ENCODE data around the gene SLFN5.
"Not testable (repeated sequence)": the region's sequence is repeated elsewhere in the genome, so short reads cannot be mapped to it uniquely, and the experiment has no call there.

SLFN5 gene

DNA sequence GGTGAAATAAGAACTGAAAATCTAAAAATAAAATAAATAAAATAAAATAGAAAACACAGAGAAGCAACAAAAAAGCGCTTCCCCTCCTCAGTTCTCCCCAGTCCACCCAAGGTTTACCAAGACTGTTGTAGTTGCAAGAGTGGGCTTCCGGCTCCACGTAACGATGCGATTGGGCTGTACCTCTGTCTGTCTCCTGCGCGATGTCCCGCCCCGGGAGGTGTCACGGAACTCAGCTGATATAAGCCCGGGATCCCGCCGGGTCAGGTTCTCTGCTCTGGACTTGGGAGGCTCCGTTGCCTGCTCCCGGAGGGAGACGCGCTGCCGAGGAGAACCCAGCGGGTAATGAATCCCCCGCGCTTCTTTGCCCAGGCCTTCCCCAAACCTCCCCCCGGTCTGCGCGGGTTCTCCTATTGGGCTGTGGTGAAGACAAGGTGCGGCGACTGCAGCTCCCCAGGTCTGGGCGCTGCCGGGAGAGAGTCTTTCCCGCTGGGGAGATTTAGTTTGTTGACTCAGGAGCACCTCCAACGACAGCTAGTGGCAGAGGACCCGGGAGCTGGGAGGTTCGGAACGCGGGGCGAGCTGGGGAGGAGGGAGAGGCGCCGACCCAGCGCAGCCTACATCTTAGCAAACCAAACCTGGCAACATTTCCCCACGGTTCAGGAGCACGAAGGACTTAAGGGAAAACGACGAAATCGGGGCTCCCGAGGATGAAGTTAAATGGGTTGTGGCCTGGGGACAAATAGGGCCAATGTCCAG, at the start of gene SLFN5:
TSS of gene SLFN5 (plus strand) at position 268 of the 756 bp plus-strand sequence. CDS start 15,619 bp downstream, outside the sequence.
- peak; percentile 95 for DNase-seq

DNA sequence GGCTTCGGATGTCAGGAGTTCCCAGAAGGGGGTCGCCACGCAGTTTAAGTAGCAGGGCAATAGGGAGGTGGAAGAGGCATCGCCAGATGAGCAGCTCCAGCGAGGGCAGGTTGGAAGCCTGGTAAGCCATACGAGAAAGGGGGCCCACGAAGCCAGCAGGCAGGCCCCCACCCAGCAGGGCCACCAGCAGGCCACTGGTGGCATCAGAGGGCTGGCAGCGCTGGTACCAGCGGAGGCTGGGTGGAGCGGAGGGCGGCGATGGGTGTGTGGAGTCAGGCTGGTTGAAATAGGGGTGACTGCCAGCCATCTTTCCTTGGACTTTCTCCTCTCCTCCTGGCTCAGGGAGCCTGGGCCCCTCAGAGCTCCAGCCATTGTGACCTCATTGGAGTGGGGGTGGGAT, 48.9 kb upstream of the SLFN5 start, which contains the start of gene SLC35G3:
TSS of gene SLC35G3 (minus strand) at position 393 of the 400 bp plus-strand sequence. CDS start at position 307, 86 bp downstream.
- DNase-seq: not testable (repeated sequence)

DNA sequence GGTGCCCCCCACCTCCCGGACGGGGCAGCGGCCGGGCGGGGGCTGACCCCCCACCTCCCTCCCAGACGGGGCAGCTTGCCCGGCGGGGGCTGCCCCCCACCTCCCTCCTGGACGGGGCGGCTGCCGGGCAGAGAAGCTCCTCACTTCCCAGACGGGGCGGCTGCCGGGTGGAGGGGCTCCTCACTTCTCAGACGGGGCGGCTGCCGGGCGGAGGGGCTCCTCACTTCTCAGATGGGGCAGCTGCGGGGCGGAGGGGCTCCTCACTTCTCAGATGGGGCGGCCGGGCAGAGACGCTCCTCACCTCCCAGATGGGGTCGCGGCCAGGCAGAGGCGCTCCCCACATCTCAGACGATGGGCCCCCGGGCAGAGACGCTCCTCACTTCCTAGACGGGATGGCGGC, 47.8 kb upstream of the SLFN5 start:
- not testable (repeated sequence) for DNase-seq

DNA sequence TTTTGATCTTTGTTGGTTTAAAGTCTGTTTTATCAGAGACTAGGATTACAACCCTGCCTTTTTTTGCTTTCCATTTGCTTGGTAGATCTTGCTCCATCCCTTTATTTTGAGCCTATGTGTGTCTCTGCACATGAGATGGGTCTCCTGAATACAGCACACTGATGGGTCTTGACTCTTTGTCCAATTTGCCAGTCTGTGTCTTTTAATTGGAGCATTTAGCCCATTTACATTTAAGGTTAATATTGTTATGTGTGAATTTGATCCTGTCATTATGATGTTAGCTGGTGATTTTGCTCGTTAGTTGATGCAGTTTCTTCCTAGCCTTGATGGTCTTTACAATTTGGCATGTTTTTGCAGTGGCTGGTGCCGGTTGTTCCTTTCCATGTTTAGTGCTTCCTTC, 40.3 kb upstream of the SLFN5 start:
- not testable (repeated sequence) for DNase-seq

DNA sequence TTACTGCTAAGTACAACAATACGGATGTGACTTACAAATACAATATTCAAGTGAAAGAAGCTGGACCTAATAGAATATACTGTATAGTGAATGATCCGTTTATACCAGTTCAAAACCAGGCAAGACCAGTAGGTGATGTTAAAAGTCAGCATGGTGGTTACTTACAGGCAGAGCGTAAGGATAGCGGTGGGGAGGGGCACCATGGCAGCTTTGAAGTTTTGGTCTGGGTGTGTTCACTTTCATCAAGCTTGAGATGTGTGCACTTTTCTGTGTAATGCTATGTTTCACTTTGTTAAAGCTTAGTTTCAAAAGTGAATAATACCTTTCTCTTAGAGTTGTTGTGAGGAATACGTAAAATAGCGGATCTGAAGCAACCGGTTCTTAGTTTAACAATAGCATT, 32.1 kb upstream of the SLFN5 start:
- DNase-seq: no peak

DNA sequence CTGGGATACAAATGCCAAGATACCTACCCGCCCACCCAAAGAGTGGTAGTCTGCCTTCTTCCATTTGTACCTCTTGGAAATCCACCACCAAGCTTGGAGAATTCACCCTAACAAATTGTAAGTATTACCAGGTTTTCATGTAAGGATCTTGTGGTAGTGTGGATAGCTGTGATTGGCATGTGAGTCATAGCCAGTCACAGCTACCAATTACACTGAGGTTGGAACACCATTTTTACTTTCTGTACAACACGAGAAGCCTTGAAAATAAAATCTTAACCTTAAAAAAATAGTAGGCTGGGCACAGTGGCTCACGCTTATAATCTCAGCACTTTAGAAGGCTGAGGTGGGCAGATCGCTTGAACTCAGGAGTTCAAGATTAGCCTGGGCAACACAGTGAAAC, 30.2 kb upstream of the SLFN5 start:
- DNase-seq: no peak

DNA sequence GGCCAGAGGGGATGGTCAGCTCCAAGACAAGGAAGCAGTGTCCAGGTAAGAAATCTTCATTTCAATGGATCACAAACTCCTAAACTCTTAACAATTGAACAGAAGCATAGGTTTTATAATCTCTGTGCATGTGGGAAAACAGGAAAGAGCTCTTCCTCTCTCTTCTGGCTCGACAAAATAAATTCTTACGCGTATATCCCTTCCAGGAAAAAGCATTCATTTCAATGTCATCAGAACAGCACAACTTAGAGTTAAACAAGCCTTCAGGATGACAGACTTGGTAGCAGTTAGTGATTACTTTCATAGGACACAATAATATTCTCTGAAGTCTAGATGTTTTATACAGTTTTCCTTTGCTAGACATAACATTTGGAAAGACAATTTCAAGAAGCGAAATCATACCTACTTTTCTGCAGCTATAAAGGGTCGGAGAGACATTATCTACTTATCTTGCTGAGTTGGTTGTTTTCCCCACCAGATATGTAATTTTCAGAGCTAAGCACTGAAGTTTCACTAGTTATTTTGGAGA, 29.4 kb upstream of the SLFN5 start:
- DNase-seq: no peak

DNA sequence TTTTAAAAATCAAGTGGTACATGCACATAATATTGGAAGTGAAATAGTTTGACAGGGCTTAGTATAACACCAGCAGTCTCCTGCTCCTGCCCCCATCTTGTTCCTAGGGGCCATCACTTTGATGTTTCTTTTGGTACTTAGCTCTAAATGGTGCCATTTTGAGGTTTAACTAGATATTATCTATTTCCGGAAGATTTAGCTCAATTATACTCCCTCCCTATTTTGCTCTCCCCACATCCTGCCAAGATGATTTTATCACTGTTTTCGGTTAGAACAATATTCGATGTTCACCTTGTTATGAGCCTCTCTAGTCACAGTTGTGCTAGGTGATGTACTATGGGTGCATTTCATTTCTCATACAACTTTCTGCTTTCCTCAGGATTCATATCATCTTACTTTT, 28.7 kb upstream of the SLFN5 start:
- DNase-seq: no peak

DNA sequence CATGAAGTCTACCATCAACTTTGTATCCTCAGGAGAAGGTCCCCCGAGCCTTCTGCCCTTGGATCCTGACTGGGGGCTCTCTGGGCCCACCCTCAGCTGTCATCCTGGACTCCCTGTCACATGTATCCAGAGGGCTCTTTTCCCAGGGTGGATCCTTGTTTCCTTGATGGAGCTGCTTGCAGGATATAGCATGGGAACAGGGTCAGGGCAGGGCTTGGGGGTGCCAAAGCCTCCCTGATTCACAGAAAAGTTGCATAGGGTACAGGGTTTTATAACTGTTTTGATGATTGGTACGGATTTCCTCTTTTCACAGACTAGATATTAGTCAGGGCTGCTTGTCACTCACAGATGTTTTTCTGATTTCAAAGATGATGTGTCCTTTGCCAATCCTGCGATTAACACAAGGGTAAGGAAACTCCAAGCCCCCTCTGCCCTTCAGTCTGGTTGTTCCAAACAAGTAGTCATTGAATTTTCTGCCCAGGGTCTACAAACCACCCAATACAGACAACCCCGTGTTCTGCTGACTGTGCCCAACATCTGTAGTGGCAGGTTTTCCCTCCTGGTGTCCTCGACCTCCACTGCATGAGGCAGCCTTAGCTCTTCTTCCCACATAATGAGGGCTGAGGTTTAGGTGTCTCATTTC, 28.1 kb upstream of the SLFN5 start:
- DNase-seq: peak; percentile 68

DNA sequence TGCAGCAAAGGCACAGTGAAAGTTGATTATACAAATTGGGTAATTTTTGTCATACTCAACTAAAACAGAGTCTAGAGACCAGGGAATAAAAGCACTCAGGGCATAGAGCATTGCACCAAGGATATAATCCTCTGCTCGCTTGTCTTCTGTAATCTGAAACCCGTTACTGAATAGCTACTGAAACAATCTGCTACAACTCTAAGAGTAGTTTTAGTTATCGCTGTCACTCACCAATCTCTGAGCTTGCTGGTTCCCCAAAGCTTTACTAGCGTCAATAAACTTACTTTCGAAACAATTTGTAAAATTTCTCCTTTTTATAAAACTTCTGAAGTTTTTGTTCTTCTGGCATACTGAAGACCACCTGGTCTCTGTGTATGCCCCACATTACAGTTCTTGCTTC, 25.8 kb upstream of the SLFN5 start:
- DNase-seq: no peak

DNA sequence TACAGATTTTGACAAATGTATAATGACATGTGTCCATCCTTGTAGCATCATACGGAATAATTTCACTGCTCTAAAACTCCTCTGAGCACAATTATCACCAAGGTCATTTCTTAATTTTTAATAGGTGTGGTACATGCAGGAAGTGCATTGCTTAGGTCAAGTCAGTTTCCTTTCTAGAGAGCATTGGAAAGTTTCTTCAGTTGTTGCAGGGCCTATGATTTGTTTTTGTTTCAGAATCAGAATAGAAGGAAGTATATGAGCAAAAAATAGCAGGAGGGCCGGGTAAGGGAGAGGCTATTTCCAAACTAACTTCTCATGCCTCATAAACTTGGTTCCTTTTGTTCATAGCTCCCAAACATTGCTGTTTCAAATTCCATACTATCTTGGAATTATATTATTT, 24.0 kb upstream of the SLFN5 start:
- no peak for DNase-seq

DNA sequence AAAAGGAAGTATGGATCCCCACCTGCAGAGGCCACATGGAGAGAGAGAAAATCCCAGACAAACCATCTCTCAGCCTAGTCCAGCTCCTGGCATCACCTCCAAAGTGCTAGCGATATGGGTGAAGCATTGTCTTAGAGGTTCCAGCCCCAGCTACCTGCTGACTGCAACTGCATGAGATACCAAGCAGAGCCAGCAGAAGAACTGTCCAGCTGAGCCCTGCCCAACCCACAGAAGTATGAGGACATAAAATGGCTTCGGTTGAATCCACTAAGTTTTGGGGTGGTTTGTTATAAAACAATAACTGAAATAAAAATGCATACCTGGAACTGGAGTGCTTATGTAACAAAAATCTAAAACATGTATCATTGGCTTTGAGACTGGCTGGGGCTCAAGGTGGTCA, 20.4 kb upstream of the SLFN5 start:
- DNase-seq: no peak

DNA sequence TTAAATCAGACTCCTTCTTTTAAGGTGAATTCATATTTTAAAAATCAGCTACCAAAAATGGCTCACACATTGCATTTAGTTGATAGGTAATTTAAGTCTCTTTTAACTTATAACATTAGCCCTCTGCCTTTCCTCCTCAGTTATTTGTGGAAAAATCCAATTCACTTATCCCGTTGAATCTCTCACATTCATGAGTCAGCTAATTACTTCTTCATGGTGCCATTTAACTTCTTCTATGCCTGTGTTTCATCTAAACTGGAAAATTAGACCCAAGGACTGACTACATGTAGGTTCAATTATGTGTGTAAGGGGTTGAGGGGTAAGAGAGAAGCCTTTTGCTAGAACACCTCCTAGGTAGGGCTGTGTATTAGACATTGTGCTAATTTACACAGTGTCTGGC, 18.4 kb upstream of the SLFN5 start:
- no peak for DNase-seq

DNA sequence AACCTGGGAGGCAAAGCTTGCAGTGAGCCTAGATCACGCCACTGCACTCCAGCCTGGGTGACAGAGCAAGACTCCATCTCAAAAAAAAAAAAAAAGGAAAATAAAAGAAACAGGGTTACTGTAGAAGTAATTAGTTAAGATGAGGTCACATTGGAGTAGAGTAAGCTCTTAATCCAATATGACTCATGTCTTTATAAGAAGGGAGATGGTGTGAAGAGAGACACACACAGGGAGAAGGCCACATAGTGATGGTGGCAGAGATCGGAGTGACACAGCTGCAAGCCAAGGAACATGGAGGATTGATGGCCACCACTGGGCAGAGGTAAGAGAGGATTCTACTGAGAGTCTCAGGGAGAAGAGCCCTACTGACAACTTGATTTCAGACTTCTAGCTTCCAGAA, 15.3 kb upstream of the SLFN5 start:
- no peak for DNase-seq

DNA sequence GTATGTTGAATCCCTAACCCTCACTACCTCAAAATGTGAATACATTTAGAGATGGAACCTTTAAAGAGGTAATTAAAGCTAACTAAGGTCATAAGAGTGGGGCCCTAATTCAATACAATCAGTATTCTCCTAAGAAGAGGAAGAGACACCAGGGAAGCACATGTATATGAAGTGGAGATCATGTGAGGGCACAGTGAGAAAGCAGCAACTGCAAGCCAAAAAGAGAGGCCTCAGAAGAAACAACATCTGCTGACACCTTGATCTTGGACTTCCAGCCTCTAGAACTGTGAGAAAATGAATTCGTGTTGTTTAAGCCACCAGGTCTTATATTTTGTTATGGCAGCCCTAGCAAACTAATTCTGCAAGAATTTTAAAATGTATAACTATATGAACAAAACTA, 13.2 kb upstream of the SLFN5 start:
- no peak for DNase-seq

DNA sequence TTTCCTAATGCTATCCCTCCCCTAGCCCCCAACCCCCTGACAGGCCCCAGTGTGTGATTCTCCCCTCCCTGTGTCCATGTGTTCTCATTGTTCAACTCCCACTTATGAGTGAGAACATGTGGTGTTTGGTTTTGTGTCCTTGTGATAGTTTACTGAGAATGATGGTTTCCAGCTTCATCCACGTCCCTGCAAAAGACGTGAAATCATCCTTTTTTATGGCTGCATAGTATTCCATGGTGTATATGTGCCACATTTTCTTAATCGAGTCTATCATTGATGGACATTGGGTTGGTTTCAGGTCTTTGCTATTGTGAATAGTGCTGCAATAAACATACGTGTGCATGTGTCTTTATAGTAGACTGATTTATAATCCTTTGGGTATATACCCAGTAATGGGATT, 8.6 kb upstream of the SLFN5 start:
- not testable (repeated sequence) for DNase-seq

DNA sequence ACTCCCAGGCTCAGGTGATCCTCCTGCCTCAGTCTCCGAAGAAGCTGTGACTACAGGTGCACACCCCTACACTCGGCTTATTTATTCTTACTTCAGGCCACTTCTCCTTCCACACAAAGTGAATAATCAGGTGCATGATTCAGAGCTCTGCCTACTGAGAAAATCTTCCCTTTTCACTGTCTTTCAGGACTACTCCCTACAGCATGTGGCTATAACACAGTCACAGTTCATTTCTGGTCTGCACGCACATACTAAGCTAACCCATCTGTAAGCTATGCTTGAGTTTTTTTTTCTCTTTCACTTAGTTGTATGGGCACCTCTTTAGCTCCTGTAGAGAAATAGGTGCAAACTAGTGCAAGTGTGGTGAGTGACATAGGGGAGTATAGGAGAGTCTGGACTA, 7.6 kb upstream of the SLFN5 start:
- DNase-seq: no peak

DNA sequence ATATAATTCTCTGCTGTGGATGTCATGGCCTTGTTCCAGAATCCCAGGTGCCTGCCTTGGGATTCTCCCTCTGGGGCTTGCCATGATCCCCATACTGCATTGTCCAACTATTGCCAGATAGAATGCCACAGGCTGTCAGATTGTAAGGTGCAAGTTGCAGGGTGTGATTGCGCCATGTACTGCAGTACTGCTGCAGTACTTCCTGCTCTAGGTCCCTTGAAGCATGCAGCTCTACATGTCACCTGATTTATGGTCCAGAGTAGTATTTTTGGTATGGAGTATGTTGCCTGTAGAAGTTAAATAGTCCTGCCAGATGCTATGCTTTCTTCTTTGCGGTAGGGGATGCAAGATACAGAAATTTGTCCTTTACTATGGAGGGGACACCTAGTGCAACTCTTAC, 7.0 kb upstream of the SLFN5 start:
- DNase-seq: no peak

DNA sequence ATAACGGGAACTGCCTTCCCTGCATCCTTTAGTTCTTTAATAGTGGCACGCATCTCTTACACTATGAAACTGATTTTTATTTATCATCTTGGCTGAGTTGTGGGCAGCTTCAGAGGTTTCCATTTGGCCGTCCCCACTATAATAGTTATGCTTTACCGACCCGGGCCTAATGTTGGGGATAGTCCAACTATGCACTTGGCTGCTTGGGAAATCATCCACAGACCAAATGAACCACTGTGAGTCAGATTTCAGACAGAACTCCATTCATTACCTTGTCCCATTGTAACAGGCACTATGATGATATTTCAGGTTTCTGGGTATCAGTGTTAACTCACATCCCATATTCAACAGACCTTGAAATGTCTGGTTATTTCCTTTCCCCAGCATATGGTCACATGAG, 6.1 kb upstream of the SLFN5 start:
- no peak for DNase-seq

DNA sequence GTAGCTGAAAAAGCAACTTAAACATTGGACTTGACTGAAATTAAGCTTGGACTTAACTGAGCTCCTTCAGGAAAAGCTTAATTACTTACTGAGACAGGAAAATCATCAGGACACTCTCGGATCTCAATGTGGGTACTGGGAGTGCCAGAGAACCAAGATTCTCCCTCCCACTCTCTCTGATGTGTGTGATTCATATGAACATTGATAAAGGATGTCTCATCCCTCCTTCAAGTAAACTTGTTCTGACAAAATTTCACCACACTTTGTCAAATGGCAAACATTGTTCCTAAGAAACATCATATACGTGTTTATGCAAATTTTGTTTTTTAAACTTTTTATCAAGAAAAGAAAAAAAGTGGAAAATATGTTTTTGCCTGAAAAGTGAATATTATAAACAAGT, 4.1 kb upstream of the SLFN5 start:
- no peak for DNase-seq

DNA sequence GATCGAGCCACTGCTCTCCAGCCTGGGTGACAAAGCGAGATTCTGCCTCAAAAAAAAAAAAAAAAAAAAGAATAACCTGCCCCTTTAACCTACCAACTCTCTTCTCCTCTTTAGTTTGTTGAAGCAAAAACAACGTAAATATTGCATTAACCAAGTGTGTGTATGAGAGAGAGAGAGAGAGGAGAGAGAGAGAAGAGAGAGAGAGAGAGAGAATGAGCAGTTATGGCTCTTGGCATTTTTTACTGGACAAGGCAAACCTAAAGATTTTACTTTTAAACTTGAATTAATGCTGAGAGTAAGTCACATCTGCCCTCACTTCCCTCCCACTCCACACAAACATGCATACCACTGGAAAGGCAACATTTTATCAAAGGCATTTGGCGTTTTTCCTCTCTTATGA, 3.0 kb upstream of the SLFN5 start:
- no peak for DNase-seq

DNA sequence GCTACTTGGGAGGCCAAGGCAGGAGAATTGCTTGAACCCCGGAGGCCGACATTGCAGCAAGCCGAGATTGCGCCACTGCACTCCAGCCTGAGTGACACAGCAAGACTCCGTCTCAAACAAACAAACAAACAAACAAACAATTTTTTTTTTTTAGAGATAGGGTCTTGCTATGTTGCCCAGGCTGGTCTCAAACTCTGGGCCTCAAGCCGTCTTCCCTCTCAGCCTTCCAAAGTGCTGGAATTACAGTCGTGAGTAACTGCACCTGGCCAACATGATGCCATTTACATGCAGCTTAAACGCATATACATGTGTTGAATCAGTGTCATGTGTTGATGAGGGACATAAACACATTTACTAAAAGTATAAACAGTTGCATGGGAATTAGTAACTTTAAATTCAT, 2.0 kb upstream of the SLFN5 start:
- no peak for DNase-seq

DNA sequence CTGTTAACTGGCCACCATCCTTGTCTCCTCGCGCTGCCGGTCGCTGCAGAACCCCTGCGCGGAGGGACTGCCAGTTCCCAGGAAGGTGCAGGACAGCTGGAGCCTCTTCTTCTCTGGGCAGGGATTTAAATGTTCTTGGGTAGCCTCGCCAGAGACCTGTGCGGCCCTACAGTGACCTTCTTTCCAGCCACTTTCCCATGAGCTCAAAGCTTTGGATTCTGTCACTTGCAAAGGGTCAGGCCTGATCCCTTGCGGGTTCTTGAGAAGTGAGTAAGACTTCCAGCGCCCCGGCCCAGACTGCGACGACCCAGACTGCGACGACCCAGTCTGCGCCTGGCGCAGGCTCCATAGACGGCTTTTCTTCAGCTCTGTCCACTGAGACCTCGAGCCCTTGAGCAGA, 1.4 kb upstream of the SLFN5 start:
- peak; percentile 66 for DNase-seq

DNA sequence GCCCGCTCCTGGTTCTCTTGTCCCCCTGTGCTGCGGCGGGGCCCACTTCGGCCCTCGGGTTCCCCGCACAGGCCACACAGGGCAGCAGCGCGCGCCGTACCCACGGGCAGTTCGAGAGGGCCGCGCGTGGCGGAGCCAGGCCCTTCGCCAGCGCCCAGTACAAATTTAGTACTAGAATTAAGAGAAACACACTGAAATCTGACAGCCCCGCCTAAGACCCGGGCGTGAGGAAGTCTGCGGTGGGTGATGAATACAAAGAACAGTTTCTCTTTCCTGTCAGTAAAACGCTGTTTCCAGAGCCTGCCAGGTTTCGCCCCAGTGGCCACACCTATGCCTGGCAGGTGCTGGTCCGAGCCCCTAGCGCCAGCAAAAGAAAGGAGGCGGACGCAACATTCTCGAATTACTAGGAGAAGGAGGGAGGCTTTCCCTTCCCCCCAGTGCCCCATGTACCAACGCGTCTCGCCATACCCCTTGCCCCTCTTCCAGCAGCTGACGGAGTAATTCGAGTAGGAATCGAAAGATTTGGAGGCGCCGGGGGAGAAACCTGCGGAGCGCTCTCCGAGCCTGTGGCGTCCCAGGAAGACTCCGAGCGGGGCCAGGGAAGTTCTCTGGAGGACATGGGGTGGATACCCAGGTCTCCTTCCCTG, 591 bp upstream of the SLFN5 start:
- DNase-seq: peak; percentile 87
